GM11168 (cell line): ENCODE measurements around the gene AKAP9.
"Not testable (repeated sequence)": the region's sequence is repeated elsewhere in the genome, so short reads cannot be mapped to it uniquely, and the experiment has no call there.

Experiments
- in situ Hi-C: fragments of 300-500 bp; cut with MboI; formaldehyde crosslinking; loops from one replicate; pipeline ENCODE4 v1.12.0; 2022; ENCODE audit warnings: low sequenced_read_pairs; ENCODE audit not compliant: unreplicated experiment

AKAP9 gene

DNA sequence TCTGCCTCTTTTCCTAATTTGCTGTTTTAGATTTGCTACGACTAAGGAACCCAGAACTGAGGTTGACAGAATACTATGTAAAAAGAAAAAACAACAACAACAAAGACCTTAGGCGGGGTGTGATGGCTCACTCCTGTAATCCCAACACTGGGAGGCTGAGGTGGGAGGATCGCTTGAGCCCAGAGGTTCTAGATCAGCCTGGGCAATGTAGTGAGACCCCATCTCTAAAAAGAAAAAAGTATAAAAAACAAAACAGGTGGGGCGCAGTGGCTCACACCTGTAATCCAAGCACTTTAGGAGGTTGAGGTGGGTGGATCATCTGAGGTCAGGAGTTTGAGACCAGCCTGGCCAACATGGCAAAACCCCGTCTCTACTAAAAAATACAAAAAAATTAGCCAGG lies 4.3 kb downstream of the AKAP9 start:
- in situ Hi-C loops = loop anchor here (5.0 kb wide), 1 partner anchor 47 kb away; no protein-coding TSS in a partner anchor

DNA sequence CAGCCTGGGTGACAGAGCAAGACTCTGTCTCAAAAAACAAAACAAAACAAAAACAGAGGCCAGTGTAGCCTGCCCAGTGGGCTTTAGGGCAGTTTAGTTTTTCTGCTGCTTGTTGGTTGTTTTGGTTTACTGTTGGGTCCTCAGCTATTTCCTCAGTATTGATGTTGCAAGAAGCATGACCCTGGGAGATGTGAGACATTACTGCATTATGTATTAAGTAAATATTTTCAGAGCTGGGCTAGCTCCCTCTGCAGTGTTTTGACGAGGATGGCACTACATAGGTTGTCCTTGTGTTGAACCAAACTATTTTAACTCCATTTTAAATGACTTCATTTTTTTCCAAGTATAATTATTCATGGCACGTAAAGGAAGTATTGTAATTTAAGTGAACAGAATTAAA lies 4.8 kb downstream of the AKAP9 start:
- in situ Hi-C loops = no loop called here

DNA sequence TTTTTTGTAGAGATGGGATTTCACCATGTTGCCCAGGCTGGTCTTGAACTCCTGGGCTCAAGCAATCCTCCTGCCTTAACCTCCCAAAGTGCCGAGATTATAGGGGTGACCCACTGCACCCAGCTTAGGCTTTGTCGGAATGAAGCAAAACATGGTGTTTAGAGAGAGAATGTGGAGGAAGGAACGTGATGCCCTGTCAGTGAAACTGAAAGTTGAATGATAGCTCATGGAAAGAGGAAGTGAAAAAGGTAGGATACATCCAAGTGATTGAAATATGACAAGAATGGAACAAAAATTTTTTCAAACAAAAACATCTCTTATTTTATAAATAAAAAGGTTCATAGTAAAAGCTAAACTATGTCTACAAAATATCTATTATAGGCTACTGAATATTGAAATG lies 5.9 kb downstream of the AKAP9 start:
- in situ Hi-C loops = no loop called here

DNA sequence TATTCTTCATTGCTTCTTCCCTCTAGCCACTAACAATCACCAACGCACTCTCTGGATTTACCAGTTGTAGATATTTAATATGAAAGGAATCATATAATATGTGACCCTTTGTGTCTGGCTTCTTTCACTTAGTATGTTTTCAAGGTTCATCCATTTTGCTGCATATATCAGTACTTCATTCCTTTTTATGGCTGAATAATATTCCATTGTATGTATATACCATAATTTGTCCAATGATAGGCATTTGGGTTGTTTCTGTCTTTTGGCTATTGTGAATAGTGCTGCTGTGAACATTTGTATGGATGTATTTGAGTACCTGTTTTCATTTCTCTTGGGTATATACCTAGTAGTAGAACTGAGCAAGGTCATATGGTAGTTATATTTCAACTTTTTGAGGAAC lies 7.3 kb downstream of the AKAP9 start:
- in situ Hi-C loops = no loop called here

DNA sequence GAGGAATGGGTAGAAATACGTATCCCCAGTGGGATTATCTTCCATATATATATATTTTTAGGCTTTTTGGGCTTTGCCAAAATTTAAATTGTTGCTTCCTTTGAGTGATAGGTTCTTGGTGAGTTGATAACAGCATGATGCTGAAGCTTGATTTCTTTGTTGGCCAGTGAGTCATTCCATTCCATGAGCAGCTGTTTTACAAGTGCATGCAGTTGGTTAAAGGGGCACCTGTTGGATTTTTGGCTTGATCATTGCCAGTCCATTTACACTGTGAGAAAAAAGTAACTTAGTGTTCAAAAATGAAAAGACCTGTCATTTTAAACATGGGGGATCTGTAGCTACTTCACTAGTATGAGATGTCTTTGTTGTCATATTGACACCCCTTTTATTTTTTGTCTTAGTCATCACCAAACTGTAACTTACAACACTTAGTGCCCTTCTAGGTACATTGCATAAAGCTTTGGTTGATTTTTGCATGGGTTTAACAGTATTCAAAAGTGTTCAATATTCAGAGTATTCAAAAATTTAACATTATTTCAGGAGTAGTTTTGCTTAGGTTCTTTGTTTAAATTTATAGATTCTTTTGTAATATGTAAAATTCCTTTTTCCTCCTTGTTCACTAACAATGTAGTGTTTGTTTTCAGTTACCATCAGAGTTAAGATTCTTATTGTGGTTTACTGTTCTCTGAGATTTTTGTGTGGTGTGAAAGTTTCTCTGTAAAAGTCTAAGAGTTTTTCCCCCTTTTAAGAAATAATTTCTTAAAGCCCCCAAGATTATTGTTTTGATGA lies 8.8 kb downstream of the AKAP9 start:
- in situ Hi-C loops = no loop called here

DNA sequence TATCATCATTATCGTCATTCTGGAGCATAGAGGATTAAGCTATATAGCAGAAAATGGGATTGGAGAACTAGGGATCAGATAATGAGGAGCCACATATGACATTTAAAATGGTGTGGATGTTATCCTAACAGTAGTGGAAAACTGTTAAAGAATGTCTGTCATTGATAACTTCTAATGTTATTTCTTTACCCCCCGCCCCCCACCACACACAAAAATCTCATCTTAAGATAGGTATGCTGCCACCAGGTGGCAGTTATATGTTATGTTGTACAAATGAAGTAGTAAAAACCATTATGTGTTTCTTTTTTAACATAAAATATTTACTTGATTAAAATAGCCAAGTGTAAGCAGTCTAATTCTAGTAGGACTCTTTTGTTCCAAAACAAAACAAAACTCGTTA lies 13.0 kb downstream of the AKAP9 start:
- in situ Hi-C loops = no loop called here

DNA sequence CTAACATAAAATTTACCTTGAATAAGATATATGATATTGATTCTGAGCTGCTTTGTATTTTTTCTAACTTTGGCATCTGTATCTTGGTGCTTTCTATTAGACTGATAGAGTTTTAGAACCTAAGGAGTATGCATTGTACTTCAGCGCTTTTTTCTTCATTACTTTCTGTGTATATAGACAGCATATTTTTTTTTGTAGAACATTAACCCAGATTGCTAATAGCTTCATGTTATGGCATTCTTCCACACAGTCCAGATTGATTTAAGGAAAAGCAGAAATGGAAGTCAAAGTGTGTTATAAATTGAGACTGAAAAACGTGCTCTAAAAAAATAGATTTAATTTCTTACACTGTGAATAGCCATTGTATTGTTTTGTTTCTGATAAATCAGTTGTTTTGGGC lies 15.8 kb downstream of the AKAP9 start:
- in situ Hi-C loops = not testable (repeated sequence)

DNA sequence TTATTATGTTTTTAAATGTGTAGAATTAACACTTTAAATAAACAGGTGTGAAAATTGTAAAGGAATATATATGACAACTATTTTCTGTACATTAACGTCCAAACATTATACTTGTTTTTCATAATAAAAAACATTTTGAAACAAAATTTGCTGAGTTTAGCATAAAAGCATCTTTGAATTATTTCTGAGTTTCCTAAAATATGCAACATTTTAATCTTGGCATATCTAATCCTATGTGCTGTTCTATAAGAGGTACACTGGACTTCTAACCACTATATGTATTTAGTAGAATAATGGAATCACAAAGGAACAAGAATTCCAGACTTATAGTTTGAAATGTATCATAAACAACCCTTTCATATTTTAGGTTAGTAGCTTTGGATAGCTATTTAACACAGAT lies 16.6 kb downstream of the AKAP9 start:
- in situ Hi-C loops = no loop called here

DNA sequence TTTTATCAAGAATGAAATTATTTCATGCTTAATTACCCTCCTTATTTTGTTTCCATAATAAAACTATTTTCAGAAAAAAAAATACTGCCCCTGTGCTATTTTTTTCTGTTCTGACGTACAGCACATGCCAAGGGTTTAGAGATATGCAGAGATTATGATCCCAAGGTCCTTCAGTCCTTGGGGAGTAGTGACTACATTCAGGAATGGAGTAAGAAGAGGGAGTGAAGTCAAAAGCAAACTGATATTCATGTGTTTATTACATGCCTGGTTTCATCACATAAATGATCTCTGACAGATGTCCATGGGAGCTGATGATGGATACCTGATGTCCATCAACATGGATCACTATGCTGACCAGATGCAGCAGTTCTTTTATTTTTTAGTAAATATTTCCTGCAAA lies 17.2 kb downstream of the AKAP9 start:
- in situ Hi-C loops = no loop called here

DNA sequence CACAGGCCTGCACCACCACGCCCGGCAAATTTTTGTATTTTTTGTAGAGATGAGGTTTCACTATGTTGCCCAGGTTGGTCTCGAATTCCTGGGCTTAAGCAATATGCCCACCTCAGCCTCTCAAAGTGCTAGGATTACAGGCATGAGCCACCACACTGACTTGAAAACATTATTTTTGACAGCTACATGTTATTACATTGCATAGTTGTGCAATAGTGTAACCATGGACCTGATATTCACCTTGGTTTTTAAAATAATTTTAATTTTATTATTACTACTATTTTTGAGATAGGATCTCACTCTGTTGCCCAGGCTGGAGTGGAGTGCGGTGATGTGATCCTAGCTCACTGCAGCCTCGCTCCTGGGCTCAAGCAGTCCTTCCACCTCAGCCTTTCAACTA lies 18.4 kb downstream of the AKAP9 start:
- in situ Hi-C loops = no loop called here

DNA sequence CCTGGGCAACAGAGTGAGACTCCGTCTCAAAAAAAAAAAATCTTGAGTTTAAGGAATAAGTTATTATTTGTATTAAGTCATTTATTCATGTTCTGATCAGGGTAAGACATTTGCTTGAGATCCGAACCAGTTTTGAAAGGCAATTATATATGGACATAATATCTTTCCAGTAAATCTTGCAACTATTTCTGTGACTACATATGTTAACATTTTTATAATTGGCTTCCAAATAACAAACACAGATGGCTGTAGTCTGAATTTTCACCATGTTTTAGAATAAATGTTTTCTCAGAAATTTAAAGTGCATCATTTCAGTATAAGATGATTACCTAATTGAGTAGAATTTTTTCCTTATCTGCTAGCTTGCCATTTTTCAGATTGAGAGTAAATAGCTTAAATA lies 21.2 kb downstream of the AKAP9 start:
- in situ Hi-C loops = no loop called here

DNA sequence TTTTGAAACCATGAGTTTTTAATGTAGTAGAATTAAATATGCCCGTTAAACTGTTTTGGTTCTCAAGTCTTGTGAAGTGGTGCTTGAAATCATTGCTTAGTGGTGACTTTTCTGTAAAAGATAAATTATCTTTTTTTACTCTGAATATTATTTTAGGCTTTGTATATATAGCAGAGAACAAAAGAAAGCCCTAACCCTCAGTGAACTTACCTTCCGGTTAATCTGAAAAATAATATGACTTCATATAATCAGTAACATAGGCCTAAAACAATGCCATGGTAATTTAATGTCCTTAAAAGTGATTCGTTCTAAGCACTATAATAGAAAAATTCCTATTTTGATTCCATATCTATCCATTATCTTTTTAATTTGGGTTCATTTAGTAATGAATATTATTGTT lies 21.8 kb downstream of the AKAP9 start:
- in situ Hi-C loops = no loop called here

DNA sequence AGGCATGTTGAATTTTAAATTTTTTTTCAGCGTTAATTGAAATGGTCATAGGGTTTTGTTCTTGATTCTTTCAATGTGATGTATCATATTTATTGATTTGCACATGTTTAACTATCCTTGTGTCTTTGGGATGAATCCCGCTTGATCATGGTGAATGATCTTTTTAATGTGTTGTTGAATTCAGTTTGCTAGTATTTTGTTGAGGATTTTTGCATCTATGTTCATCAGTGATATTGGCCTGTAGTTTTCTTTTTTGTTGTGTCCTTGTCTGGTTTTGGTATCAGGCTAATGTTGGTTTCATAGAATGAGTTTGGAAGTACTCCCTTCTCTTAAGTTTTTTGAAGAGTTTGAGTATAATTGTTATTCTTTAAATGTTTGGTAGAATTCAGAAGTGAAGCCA lies 26.9 kb downstream of the AKAP9 start:
- in situ Hi-C loops = not testable (repeated sequence)

DNA sequence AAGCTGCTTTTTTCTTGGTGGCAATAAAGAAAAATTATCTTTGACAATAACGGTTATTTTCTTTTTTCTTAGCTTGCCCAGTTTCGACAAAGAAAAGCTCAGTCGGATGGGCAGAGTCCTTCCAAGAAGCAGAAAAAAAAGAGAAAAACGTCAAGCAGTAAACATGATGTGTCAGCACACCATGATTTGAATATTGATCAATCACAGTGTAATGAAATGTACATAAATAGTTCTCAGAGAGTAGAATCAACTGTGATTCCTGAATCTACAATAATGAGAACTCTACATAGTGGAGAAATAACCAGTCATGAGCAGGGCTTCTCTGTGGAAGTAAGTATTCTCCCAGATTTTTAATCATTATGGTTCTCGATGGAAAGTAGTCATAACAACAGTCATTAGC lies 33.0 kb downstream of the AKAP9 start:
- in situ Hi-C loops = no loop called here

DNA sequence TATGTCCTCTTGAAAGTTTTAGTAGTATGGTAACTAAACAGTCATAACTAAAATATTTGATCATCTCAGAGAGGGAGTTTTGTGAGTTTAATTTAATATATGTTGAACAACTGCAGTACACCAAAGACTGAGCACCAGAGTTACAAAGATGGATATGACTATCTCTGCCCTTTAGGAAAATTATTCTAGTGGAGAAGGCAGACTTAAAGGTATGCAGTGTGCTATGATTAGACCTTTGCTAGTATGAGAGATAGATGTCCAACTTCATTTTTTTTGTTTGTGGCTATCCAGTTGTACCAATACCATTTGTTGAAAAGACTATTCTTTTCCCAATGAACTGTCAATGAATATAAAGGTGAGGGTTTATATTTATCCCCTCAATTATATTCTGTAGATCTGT lies 33.4 kb downstream of the AKAP9 start:
- in situ Hi-C loops = no loop called here

DNA sequence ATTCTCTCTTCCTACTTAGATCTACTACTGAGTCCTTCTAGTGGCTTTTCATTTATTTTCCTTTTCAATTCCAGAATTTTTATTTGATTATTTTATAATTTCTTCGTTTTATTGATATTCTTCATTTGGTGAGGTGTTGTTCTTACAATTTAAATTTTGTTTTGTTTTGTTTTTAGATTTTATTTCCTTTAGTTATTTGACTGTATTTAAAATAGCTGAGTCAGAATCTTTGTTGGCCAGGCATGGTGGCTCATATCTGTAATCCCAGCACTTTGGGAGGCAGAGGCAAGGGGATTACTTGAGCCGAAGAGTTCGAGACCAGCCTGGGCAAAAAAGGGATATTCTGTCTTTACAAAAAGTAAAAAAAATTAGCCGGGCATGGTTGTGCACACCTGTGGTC lies 36.1 kb downstream of the AKAP9 start:
- in situ Hi-C loops = no loop called here

DNA sequence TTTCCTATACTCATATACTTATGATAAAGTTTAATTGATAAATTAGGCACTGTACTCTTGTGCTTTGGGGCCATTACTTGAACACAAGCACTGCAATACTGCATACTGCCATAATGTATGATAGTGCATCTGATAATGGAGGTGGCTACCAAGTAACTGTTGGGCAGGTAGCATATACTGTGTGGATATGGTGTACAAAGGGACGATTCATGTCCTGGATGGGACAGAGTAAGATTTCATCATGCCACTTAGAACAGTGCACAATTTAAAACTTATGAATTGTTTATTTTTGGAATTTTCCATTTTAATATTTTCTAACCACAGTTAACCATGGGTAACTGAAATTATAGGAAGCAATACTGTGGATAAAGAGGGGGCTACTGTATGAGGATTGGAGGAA lies 38.9 kb downstream of the AKAP9 start:
- in situ Hi-C loops = no loop called here

DNA sequence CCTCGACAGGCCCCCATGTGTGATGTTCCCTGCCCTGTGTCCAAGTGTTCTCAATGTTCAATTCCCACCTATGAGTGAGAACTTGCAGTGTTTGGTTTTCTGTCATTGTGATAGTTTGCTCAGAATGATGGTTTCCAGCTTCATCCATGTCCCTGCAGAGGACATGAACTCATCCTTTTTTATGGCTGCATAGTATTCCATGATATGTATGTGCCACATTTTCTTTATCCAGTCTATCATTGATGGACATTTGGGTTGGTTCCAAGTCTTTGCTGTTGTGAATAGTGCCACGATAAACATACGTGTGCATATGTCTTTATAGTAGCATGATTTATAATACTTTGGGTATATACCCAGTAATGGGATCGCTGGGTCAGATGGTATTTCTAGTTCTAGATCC lies 41.7 kb downstream of the AKAP9 start:
- in situ Hi-C loops = not testable (repeated sequence)

DNA sequence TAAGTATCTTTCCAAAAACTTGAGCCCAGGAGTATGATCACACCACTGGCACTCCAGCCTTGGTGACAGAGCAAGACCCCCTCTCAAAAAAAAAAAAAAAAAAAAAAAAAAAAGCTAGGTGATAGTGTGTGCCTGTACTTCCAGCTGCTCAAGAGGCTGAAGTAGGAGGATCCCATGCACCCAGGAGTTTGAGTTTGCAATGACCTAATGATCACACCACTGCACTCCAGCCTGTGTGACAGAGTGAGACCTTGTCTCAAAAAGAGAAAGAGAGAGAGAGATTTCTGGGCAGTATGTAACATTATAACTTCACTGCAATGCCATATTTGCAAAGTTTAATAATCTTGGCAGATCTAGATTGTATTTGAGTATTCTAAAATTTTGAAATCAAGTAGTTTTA lies 47.6 kb downstream of the AKAP9 start:
- in situ Hi-C loops = no loop called here

DNA sequence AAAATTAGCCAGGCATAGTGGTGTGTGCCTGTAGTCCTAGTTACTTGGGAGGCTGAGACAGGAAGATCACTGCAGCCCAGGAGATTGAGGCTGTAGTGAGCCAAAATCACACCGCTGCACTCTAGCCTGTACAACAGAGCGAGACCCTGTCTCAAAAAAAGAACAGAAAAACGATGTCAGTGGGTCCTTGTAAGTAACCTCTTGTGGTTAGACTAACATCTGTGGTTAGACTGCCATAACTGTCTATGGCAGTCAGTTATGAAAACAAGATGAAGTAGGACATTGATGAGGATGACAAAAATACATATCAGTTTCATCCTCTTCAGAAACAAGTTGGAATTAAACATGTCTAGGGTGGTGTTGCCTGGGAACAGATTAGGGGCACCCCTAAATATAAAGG lies 53.3 kb downstream of the AKAP9 start:
- in situ Hi-C loops = loop anchor here (5.0 kb wide), 1 partner anchor 52 kb away; the partner anchor contains the start of gene AKAP9

DNA sequence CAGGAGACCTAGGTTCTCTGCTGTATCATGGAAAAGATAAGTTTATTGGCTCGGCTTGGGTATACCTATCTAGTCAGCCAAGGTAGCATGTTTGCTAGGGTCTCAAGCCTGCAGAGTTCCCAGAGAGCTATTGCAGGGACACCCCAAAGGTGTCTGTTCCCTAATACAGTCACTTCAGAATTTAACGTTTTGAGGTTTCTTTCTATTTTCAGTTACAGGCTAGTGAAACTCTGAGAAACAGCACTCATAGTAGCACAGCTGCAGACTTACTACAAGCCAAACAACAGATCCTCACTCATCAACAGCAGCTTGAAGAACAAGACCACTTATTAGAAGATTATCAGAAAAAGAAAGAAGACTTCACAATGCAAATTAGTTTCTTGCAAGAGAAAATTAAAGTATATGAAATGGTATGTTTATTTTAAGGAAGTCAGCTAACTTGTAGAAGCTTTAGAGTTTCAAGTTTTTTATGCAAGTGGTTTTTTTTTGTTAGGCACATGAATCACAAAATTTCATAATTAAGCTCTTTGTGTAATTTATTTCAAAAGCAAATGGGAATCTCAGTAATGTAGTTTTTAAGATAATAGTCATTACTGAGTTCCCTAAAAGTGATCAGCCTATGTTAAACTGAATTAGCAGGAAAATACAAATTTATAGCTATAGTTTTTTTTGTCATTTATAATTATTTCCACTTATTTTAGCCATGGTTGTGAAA lies 54.9 kb downstream of the AKAP9 start:
- in situ Hi-C loops = no loop called here
